Effector CD8-positive, alpha-beta T cell (primary cell): ENCODE results near the gene CCT7.
"Not testable (repeated sequence)": the region's sequence is repeated elsewhere in the genome, so short reads cannot be mapped to it uniquely, and the experiment has no call there.

Source experiments
- DNase-seq: peaks from one replicate; lab custom pipeline; 2025; lab: John Stamatoyannopoulos, UW

CCT7 gene

GRCh38 chr2:73255007-73255644, 21.0 kb downstream of the CCT7 start:
- no peak for DNase-seq

- no peak for DNase-seq
Measured at GRCh38 chr2:73255907-73256617, 22.0 kb downstream of the CCT7 start.

GRCh38 chr2:73256618-73256922, 22.5 kb downstream of the CCT7 start:
- DNase-seq, result no peak

- no peak for DNase-seq
Measured at GRCh38 chr2:73257021-73257420, 22.9 kb downstream of the CCT7 start.

GRCh38 chr2:73257425-73258125, 23.5 kb downstream of the CCT7 start:
- no peak for DNase-seq

DNA sequence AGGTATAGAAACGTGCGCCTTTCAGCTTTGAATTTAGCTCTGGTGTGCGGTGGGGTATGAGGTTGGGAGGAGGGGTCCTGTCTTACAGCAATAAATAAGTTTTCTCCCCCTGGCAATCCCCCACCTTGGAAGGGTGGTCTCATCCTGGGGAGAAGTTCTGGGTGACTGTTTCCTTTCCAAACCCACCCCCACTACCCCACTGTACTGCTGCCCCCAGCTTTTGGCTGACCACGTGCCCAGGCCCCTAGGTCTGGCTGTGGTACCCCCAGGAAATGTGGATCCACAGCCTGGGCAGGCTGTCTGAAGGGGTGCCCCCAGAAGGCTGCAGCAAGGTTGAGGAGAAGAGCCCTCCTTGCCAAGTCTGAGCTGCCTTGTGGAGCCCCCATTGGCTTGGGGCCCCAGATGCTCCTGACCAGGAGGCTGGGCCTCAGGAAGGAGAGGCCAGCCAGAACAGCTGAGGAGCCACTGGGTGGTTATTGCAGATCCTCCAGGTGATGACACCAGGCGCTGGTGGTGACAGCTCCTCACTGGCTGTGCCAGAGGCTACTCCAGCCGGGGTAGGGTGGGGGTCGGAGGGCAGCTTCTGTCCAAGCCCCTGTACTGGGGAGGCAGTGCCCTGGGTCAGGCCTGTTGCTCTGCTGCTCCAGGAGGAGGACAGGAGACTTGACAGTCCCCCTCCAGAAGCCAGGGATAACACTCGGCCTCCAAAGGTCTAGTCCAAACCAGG, 24.2 kb downstream of the CCT7 start:
- DNase-seq, result no peak

DNA sequence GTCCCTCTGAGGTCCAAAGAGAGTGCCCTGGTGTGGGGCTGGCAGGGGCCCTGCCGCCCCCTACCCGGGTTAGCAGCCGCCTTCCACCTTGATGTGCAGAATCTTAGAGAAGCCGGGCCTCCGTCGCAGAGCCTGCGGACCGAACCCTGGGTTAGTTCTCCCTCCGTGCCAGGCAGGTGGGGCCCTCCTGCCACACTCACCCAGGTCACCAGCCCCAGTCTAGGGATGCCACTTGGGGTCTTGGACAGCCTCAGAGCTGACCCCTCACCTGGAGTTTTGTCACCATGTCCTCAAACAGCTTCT, 24.8 kb downstream of the CCT7 start:
- no peak for DNase-seq

- no peak for DNase-seq
Measured at GRCh38 chr2:73259276-73259675, 25.2 kb downstream of the CCT7 start.

DNA sequence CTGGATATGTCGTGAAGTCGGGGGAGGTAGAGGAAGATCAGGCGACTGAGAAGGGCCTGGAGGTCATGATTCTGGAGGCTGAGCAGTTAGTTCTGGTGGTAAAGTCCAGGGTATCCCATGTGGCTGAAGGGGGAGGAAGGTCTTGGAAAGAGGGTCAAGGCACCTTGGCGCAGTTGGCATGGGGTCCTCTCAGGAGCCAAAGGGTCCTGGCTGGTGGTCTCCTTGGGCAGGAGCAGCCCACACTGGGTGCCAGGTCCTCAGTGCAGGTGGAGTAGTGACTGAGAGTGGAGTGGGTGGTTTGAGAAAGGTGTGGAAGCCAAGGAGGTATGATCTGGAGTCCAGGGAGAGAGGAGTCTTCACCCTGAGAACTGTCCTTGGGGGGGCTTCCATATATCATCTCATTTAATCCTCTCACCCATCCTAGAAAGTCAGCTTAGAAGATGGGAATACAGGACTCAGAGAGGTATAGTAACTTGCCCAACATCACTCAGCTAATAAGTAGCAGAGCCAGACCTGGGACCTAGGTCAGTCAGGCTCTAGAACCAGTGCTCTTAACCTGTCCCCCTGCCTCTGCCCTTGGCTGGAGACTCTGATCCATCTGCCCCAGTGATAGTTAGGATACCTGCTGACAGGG, 25.7 kb downstream of the CCT7 start:
- no peak for DNase-seq

DNA sequence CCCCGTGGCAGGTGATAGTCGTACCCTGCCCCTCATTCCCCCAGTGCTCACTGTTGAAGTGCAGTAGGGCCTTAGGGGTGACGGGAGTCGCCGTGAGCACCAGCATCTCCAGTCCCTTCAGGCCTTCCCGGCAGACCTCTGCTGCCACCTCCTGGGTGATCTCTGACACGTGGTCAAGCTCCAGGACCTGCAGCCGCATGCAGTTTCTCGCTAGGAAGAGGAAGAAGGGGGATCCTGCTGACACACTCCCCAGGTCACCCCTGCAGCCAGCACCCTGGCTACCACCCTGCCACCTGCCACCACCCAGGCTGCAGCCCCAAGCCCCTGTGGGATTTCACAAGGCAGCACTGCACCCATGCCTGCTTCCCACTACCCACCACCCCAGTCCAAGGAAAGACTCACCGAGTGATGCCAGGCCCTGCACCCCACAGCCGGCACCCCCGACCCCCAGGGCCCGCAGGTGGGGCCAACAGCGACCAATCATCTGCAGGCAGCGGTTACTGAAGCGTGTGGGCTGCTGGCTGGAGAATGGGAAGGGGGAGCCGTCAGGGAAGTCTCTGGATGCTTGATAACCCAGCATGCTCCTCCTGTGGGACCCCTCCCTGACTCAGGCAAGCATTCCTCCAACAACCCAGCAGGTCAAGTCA, 26.4 kb downstream of the CCT7 start:
- no peak for DNase-seq

DNA sequence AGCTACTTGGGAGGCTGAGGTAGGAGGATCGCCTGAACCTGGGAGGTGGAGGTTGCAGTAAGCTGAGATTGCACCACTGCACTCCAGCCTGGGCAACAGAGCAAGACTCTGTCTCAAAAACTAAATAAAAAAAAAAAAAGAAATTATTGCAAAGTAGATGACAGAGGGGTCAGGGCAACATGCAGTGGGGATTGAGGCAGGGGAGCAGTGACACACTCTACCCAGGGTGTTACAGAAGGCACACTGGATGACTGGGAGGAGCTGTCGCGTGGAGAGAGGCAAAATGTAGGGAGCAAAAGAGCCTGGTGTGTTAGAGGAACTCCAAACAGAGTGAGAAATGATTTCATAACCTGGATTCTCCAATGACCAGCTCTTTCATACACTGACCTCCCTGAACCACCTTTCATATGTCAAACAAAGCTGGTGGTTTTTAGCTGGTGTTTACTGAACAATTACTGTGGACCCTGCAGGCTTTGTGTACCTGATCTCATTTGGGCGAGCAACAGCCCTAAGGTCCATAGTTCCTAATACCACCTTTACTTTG, 28.1 kb downstream of the CCT7 start:
- DNase-seq, result no peak

DNA sequence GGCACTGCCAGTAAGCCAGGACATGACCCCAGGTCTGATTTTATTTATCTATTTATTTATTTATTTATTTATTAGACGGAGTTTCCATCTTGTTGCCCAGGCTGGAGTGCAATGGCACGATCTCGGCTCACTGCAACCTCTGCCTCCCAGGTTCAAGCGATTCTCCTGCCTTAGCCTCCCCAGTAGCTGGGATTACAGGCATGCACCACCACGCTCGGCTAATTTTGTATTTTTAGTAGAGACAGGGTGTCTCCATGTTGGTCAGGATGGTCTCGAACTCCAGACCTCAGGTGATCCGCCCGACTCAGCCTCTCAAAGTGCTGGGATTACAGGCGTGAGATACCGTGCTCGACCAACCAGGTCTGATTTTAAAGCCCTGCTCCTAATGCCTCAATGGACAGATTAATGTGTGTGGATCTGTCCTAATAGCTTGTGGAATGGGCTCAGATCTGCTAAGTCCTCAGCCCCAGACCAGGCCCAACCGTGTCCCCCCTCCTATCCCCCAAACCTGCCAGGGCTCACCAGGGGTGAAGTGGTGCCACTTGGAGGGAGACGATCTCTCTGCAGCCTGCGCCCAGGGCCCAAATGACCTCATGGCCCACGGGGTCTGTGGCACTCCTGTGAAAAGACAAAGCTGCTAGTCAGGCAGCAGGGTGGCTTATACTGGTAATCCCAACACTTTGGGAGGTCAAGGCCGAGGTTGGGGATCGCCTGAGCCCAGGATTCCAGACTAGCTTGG, 28.8 kb downstream of the CCT7 start:
- not testable (repeated sequence) for DNase-seq

GRCh38 chr2:73263540-73264331, 29.6 kb downstream of the CCT7 start:
- DNase-seq, result no peak

DNA sequence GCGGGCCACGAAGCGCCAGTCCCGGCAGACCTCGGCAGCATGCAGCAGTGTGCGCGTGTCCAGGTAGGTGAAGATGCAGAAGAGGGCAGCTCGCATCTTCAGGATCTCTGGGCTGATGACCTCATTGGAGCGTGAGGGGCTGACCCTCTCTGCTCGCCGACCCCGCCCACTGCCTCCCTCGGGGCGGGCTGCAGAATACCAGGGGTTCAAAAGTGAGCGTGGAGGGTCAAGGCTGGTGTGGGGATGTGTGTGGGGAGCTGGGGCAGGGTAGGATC, 30.2 kb downstream of the CCT7 start:
- DNase-seq, result no peak

- DNase-seq, result no peak
Measured at GRCh38 chr2:73264783-73265182, 30.7 kb downstream of the CCT7 start.

GRCh38 chr2:73265298-73266060, 31.4 kb downstream of the CCT7 start:
- DNase-seq, result no peak

DNA sequence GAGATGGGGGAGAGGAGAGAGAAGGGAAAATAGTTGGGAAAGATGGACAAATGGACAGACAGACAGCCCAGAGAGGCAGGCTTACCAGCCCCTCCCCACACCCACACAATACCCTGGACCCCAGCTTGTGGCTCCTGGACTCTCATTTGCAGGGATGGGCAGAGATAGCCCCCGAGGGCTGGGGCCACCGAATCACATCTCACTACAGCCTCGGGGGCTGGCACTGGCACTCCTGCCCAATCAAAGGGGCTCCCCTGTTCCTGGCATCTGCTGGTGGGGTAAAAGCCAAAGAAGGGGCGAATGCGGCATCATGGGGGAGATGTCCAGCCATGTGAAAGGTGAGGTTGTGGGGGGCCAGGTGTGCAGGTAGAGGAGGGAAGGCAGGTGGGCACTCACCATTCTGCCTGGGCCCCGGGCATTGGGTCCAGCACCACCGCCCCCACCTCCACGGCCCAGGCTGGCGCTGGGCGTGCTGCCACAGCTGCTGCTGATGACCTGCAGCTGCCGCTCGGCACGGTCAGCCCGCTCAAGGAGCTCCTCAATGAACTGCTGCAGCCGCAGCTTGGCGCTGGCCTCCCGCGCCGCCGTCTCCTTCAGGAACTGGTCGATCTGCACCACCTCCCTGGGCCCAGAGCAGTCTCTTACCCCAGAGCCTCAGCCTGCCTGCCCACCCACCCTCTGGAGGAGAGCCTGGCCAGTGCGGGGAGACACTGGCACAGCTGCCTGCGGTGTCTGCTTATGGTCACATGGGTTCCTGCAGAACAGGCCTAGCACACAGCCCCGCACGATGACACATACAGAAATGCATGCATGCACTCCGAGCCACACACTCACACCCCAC, 32.2 kb downstream of the CCT7 start:
- DNase-seq, result no peak

GRCh38 chr2:73267008-73267407, 32.9 kb downstream of the CCT7 start:
- no peak for DNase-seq

GRCh38 chr2:73268366-73268829, 34.3 kb downstream of the CCT7 start:
- no peak for DNase-seq
